HFF-Myc (cell line): Measurements from ENCODE around the gene DNAAF3.
"Not testable (repeated sequence)": the region's sequence is repeated elsewhere in the genome, so short reads cannot be mapped to it uniquely, and the experiment has no call there.

ENCODE experiments used
- DNase-seq: peaks from one replicate; pipeline ENCODE4 v3.0.0-alpha.2; 2011; ENCODE audit warnings: low read depth; ENCODE audit errors: extremely low read depth
- H3K4me3 ChIP-seq: replicated peaks from 2 replicates; pipeline ENCODE4 v1.5.1; 2011; ENCODE audit warnings: low read depth, mild to moderate bottlenecking, control low read depth, low read length
- CTCF ChIP-seq: IDR thresholded peaks from 2 replicates; pipeline ENCODE4 v1.5.1; 2012; ENCODE audit warnings: mild to moderate bottlenecking, low read depth, low read length, control low read depth; ENCODE audit errors: missing control alignments

DNAAF3 gene

GRCh38 chr19:55206664-55207500 lies 40.5 kb upstream of the DNAAF3 start:
- peak; percentile 56 for DNase-seq
- no peak overlapping the region for H3K4me3 ChIP-seq
- no peak for TF ChIP-seq CTCF

- not testable (repeated sequence) for DNase-seq, H3K4me3 ChIP-seq
Measured at GRCh38 chr19:55202199-55202598, 35.8 kb upstream of the DNAAF3 start.

GRCh38 chr19:55199620-55200204 lies 33.3 kb upstream of the DNAAF3 start:
- no peak overlapping the region for H3K4me3 ChIP-seq
- DNase-seq = no peak
- TF ChIP-seq CTCF = no peak

GRCh38 chr19:55198651-55199050 lies 32.2 kb upstream of the DNAAF3 start:
- no peak for DNase-seq
- H3K4me3 ChIP-seq = no peak overlapping the region
- no peak for TF ChIP-seq CTCF

GRCh38 chr19:55197528-55197927 lies 31.1 kb upstream of the DNAAF3 start:
- no peak for DNase-seq
- TF ChIP-seq CTCF = no peak
- H3K4me3 ChIP-seq = no peak overlapping the region

- no peak for DNase-seq
- TF ChIP-seq CTCF = no peak
- H3K4me3 ChIP-seq = no peak overlapping the region
Measured at GRCh38 chr19:55196803-55197202, 30.4 kb upstream of the DNAAF3 start.

GRCh38 chr19:55193481-55193880 lies 27.1 kb upstream of the DNAAF3 start:
- no peak overlapping the region for H3K4me3 ChIP-seq
- DNase-seq = no peak
- TF ChIP-seq CTCF = no peak
